HG02938 (cell line): ENCODE data around the gene SMOC2.

Source experiments
- ATAC-seq: cut with Tn5 transposase; IDR thresholded peaks from one replicate; pipeline ENCODE4 v1.9.1; 2021; ENCODE audit warnings: mild to moderate bottlenecking, moderate library complexity; ENCODE audit not compliant: unreplicated experiment

Gene SMOC2

GRCh38 chr6:168475188-168476013, 34.4 kb downstream of the SMOC2 start:
- no peak for ATAC-seq

GRCh38 chr6:168479421-168479820, 38.4 kb downstream of the SMOC2 start:
- no peak for ATAC-seq

GRCh38 chr6:168480481-168480880, 39.5 kb downstream of the SMOC2 start:
- no peak for ATAC-seq

DNA sequence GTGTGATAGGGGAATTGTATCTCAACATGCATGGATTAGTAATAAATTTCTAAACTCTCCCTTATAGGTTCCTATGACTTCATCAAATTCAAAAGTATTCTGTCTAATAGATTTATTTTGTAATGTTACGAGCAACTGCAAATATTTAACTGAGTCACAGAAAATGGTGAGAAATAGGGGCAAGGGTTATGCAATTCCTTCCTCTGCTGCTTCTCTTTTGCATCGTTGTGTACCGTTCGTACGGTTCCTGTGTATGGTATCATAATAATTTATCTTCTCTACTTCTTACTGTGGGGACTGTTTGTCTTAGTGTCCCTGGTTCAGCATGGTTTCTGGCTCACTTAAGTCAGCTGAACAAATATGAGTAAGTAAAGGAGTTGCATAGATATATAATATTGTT, 44.8 kb downstream of the SMOC2 start:
- ATAC-seq = no peak

- ATAC-seq = no peak
These were observed 49.8 kb downstream of the SMOC2 start for GRCh38 chr6:168490757-168491156.

DNA sequence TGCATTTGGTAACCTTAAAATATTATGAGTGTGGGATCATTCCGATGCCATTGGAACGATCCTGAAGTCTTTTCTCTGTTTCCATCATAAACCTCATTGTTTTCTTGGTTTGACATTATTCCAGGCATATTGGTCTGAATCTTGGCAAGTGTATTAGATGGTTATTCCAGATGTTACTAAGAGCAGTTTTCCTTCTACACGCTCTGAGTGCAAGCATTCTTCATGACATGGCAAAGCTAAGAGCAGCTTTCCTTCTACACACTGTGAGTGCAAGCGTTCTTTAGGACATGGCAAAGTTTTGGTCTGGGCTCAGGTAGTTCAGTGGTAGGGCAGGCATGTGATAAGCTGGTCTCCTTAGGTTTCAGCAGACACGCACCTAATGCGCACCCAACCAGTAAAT, 53.0 kb downstream of the SMOC2 start:
- no peak for ATAC-seq

DNA sequence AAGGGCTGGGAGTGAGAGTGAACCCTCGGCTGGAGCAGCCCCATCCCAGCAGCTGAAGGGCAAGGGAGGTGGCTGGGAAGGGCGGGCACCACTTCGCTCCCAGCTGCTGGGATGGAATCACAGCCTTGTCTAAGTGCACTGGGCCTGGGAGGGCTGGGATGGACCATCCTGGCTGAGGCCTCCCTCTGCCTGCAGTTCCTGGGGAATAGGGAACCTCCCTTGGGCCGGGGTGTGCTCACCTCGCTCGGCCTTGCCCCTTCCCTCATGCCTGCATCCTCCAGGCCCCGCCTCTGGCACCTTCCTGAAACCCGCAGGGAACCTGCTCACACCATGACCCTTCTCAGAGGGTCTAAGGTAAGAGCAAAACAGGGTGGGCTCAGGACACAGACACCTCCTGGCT, 53.7 kb downstream of the SMOC2 start:
- no peak for ATAC-seq

DNA sequence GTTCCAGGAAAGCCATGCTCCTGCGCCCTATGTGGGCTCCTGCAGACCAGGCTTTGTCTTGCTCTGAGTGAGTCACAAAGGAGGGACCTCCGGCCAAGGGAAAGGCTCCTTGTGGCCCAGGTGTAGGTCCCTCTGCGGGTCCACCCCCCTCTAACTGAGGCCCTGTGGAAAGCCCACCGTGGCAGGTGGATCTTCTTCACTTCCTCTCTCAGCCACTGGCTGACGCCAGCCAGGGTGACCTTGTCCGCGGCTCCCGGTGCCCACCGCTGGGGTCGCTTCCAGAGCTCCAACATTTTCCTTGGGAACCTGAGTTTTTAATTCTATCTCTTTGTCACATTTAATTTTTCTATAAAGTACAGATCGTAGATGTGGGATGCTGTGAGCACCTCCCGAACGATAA, 54.1 kb downstream of the SMOC2 start:
- ATAC-seq = no peak

DNA sequence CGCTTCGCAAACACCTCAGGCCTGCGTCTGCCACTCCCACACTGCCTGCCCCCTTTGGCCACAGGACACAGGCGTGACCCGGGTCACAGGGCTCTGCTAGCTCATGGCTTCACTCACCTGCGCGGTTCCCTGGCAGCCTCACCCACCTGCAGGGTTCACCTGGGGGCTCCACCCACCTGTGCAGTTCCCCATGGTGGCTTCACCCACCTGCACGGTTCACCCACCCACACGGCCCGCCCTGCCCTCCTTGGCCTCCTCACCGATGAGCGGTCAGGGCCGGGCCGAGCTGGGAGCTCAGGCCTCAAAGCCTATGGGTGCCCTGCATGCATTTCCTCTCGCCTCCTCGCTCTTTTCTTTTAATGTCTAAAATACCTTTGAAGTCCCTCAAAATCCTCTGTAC, 54.7 kb downstream of the SMOC2 start:
- no peak for ATAC-seq

GRCh38 chr6:168496139-168496996, 55.4 kb downstream of the SMOC2 start:
- ATAC-seq = no peak

DNA sequence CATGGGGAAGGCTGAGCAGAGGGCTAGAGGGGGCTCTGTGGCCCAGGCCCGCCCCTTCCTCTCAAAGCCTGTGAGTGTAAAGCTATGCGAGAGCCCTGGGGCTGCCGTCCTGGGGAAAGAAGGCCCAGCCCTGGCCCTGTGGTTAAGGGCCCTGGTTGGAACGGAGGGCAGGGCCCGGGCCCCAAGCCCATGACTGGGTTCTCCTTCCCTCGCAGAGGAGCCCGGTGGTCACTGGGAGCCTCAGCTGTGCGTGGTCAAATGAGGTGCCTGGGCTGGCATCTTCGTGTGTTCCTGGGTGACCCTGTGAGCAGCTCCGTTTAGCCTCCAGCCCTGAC, 56.0 kb downstream of the SMOC2 start:
- ATAC-seq = no peak

DNA sequence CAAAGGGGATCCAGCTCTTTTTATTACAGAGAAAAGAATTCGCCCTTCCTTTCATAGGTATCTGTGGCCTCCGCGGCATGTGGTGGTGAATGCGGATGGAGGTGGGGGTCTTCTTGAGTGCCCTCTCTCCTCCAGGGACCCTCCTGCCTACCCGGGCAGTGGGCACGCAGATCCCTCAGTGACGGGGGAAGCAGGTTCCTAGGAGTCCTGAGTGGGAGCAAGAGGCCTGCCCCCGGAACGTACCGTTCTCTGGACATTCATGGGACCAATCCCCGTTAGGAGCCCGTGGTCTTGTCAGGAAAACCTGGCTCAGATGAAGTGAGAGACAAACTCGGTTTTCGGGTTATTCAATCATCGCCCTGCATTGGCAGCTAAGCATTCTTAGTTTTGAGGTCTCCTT, 56.4 kb downstream of the SMOC2 start:
- no peak for ATAC-seq

GRCh38 chr6:168498161-168498843, 57.3 kb downstream of the SMOC2 start:
- no peak for ATAC-seq

- ATAC-seq = no peak
These were observed 58.2 kb downstream of the SMOC2 start for GRCh38 chr6:168499045-168499650.

DNA sequence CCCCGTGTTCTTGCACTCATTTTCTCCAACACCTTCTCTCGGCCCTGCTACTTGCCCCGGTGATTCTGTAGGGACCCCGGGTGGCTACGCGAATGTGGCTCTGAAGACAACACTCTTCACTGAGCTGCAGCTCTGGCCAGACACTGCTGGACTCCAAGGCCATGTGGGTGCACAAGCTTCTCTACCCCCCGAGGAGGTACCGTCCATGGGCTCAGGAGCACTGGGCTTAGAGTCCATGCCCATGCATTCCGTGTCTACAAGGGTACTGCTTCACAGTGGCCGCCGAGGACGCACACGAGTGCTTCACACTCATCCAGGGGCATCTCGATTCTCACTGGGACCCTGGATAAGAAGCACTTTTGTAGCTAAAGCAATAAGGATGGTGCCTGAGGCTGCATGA, 59.5 kb downstream of the SMOC2 start:
- no peak for ATAC-seq

- ATAC-seq = no peak
These were observed 60.6 kb downstream of the SMOC2 start for GRCh38 chr6:168501561-168501960.

- ATAC-seq = no peak
These were observed 63.4 kb downstream of the SMOC2 start for GRCh38 chr6:168504366-168504765.

- ATAC-seq = no peak
These were observed 65.5 kb downstream of the SMOC2 start for GRCh38 chr6:168506460-168506859.

DNA sequence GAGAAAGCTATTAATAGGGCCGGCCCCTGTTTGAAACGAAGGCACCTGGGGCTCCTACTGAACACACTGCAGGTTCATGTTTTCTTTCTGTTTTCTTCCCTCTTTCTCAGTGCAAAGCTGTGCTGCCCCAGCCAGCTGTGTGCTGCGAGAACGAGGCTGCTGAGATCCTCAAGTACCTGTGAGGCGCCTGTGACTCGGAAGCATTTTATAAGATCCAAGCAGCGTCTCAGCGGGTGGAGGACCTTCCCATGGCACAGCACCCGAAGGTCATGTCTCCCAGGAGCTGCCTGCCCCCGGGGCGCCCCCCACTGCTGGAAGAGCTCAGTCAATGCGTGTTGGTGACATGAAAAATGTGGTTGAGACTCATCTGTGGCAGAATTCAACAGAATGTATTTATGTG, 66.3 kb downstream of the SMOC2 start:
- no peak for ATAC-seq

DNA sequence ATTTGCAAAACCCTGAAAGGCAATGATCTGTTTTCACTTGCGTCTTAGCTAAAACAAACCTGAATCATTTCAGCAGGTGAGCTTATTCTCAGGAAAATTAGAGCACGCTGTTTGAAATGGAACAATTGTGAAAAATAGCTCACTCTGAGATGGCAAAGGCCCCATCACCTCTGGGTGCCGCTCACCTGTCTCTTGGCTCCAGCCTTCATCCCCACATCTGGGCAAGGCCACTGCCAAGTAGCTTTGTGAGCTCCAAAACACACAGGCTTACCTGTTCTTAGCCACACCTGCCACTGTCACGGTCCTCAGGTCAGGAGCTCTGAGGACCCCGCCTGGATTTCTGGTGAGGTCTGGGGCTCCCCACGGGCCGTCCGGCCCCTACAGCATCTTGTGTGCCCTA, 66.7 kb downstream of the SMOC2 start:
- no peak for ATAC-seq

GRCh38 chr6:168508903-168509302, 67.9 kb downstream of the SMOC2 start:
- ATAC-seq = no peak
